Spinal cord (tissue), 10 donors: ENCODE data around the gene KMT5B. TPM values are rescaled to one million over a fixed set of nuclear protein-coding genes. Genes with fewer than 3 reads are reported as not detected.
A peak's percentile ranks its signal among the peaks of the same experiment; 100 is the strongest.

ENCODE experiments used
- DNase-seq, 6 donors: peaks; one replicate each; pipeline versions ENCODE4 v3.0.0 to v3.0.0-alpha.2; 2013 to 2015; ENCODE audit warnings: low spot score in 6 of 6, low read depth in 4 of 6
- H3K27ac ChIP-seq: one replicate; pipeline ENCODE4 v1.5.1; 2013; ENCODE audit warnings: low read depth, low read length, control low read depth
- H3K27me3 ChIP-seq: one replicate; pipeline ENCODE4 v1.6.1; 2013; ENCODE audit warnings: low read length; ENCODE audit not compliant: control insufficient read depth, insufficient read depth
- H3K36me3 ChIP-seq: one replicate; pipeline ENCODE4 v1.6.1; 2013; ENCODE audit warnings: low read length; ENCODE audit not compliant: control insufficient read depth, insufficient read depth
- H3K4me1 ChIP-seq: one replicate; pipeline ENCODE4 v1.6.1; 2013; ENCODE audit warnings: low read length; ENCODE audit not compliant: control insufficient read depth, insufficient read depth
- H3K4me3 ChIP-seq: one replicate; pipeline ENCODE4 v1.5.1; 2013; ENCODE audit warnings: low read depth, low read length, control low read depth
- H3K9me3 ChIP-seq: one replicate; pipeline ENCODE4 v1.6.1; 2013; ENCODE audit warnings: low read length; ENCODE audit not compliant: control insufficient read depth, insufficient read depth
- WGBS: methylation state at CpG from one replicate; pipeline ENCODE4 v1.1.5; 2013; ENCODE audit warnings: missing lambda C conversion rate; ENCODE audit not compliant: insufficient coverage; 5-methylcytosine and 5-hydroxymethylcytosine counted together
- polyA plus RNA-seq, 2 donors: library from polyadenylated mRNA; unstranded; fragments of 120-200 nt; gene quantifications; one replicate each; pipeline ENCODE4 v1.2.1, GENCODE V29; 2013; ENCODE audit not compliant: insufficient read length in 2 of 2
- total RNA-seq, 2 donors: library from RNA; depleted of rRNA in 1 of 2; stranded (reverse); fragments of 120-200 nt in 1 of 2; fragments of >200 nt in 1 of 2; gene quantifications; one replicate each; pipeline versions ENCODE4 v1.2.3 to v1.2.4, GENCODE V29; 2013 to 2014
- donor health status: healthy.

KMT5B gene
- total and polyA plus RNA-seq, 4 donors: 61.7 to 69.5 (median 65.6) TPM

- Histone ChIP-seq H3K9me3 (no peaks in the 10 kb centered on the region), H3K27ac (peak overlapping the region; percentile 86), H3K4me3 (no peak overlapping the region), H3K36me3 (peaks cover 10% of the 10 kb centered on the region), H3K4me1 (peaks cover 47% of the 10 kb centered on the region), H3K27me3 (no peaks in the 10 kb centered on the region)
- peak in 2 of 6 donors; percentile 65 to 69 for DNase-seq
- WGBS: no CpG with 5 or more reads among the region's 3 CpGs
Observed at GRCh38 chr11:68116974-68117373, 96.1 kb downstream of the KMT5B start.

- 98% methylated on average over 5 of the region's 7 CpGs for WGBS
- no peak overlapping the region for H3K4me3 ChIP-seq
- DNase-seq: no peak
- no peaks in the 10 kb centered on the region for H3K27me3 ChIP-seq
- peaks cover 10% of the 10 kb centered on the region for H3K36me3 ChIP-seq
- no peaks in the 10 kb centered on the region for H3K9me3 ChIP-seq
- H3K4me1 ChIP-seq: peaks cover 42% of the 10 kb centered on the region
- no peak overlapping the region for H3K27ac ChIP-seq
Observed at GRCh38 chr11:68116126-68116525, 97.0 kb downstream of the KMT5B start.

GRCh38 chr11:68115285-68115684 lies 97.8 kb downstream of the KMT5B start:
- DNase-seq: no peak
- H3K27ac ChIP-seq: no peak overlapping the region

GRCh38 chr11:68113986-68114385 lies 99.1 kb downstream of the KMT5B start:
- H3K27ac ChIP-seq: peak overlapping the region; percentile 3
- no peak overlapping the region for H3K4me3 ChIP-seq
- no peaks in the 10 kb centered on the region for H3K27me3 ChIP-seq
- peaks cover 27% of the 10 kb centered on the region for H3K4me1 ChIP-seq
- no CpG with 5 or more reads among the region's 3 CpGs for WGBS
- H3K9me3 ChIP-seq: no peaks in the 10 kb centered on the region
- no peak for DNase-seq
- H3K36me3 ChIP-seq: peaks cover 13% of the 10 kb centered on the region

More at GRCh38 chr11:68115285-68115684, 97.8 kb downstream of the KMT5B start:
- Histone ChIP-seq H3K4me3 (no peak overlapping the region), H3K36me3 (peaks cover 10% of the 10 kb centered on the region), H3K4me1 (peaks cover 40% of the 10 kb centered on the region), H3K27me3 (no peaks in the 10 kb centered on the region), H3K9me3 (no peaks in the 10 kb centered on the region)
- WGBS: 88% methylated on average over 1 of the region's 1 CpG

- H3K27me3 ChIP-seq: no peaks in the 10 kb centered on the region
- no peak overlapping the region for H3K4me3 ChIP-seq
- 71% methylated on average over 5 of the region's 10 CpGs for WGBS
- no peak overlapping the region for H3K27ac ChIP-seq
- H3K36me3 ChIP-seq: peaks cover 5% of the 10 kb centered on the region
- H3K4me1 ChIP-seq: peaks cover 11% of the 10 kb centered on the region
- no peaks in the 10 kb centered on the region for H3K9me3 ChIP-seq
- DNase-seq: no peak
Observed at GRCh38 chr11:68107689-68108088, 105.4 kb downstream of the KMT5B start.

GRCh38 chr11:68106165-68106940 lies 106.7 kb downstream of the KMT5B start:
- Histone ChIP-seq H3K9me3 (no peaks in the 10 kb centered on the region), H3K27me3 (no peaks in the 10 kb centered on the region), H3K4me1 (peaks cover 11% of the 10 kb centered on the region), H3K4me3 (no peak overlapping the region), H3K36me3 (peaks cover 2% of the 10 kb centered on the region), H3K27ac (peak overlapping the region; percentile 67)
- DNase-seq: peak in 2 of 6 donors; percentile 51 to 59
- WGBS: 17% methylated on average over 2 of the region's 8 CpGs

Other genes with a start within 250 kb of the KMT5B start
- 10 to 100 TPM; 11.3 to 14.8 TPM for gene UNC93B1, start 209.2 kb downstream of the KMT5B start, total RNA-seq
- 10 to 100 TPM; 12.4 TPM for gene UNC93B1, start 209.2 kb downstream of the KMT5B start, polyA plus RNA-seq
- 1 to 10 TPM; 2.9 to 4.5 TPM for gene ALDH3B1, start 203.0 kb downstream of the KMT5B start, total RNA-seq
- gene ALDH3B1, start 203.0 kb downstream of the KMT5B start, polyA plus RNA-seq: 1 to 10 TPM; 3.3 to 4.8 TPM
- gene NDUFS8, start 182.6 kb downstream of the KMT5B start, total RNA-seq: 100 to 1,000 TPM in 1 of 2 donors, 10 to 100 TPM in 1; 75.0 to 203 TPM
- 100 to 1,000 TPM; 148 to 157 TPM for gene NDUFS8, start 182.6 kb downstream of the KMT5B start, polyA plus RNA-seq
- gene TCIRG1, start 174.3 kb downstream of the KMT5B start, total RNA-seq: 10 to 100 TPM in 1 of 2 donors, 1 to 10 TPM in 1; 9.1 to 33.5 TPM
- gene TCIRG1, start 174.3 kb downstream of the KMT5B start, polyA plus RNA-seq: 10 to 100 TPM; 15.3 to 19.9 TPM
- gene CHKA, start 91.9 kb downstream of the KMT5B start, total RNA-seq: 10 to 100 TPM; 58.5 to 75.2 TPM
- gene CHKA, start 91.9 kb downstream of the KMT5B start, polyA plus RNA-seq: 100 to 1,000 TPM in 1 of 2 donors, 10 to 100 TPM in 1; 78.9 to 112 TPM
- gene C11orf24, start 58.7 kb upstream of the KMT5B start, total RNA-seq: 10 to 100 TPM; 12.7 to 13.7 TPM
- 10 to 100 TPM; 25.1 to 31.9 TPM for gene C11orf24, start 58.7 kb upstream of the KMT5B start, polyA plus RNA-seq
- gene LRP5, start 99.3 kb upstream of the KMT5B start, total RNA-seq: 10 to 100 TPM; 12.8 to 22.6 TPM
- 10 to 100 TPM; 28.8 to 32.4 TPM for gene LRP5, start 99.3 kb upstream of the KMT5B start, polyA plus RNA-seq
- gene PPP6R3, start 247.5 kb upstream of the KMT5B start, total RNA-seq: 100 to 1,000 TPM; 117 to 154 TPM
- 10 to 100 TPM; 62.4 to 71.1 TPM for gene PPP6R3, start 247.5 kb upstream of the KMT5B start, polyA plus RNA-seq